H9 (cell line): ENCODE data around the gene EPB41. TPM values are rescaled to one million over a fixed set of nuclear protein-coding genes. Genes with fewer than 3 reads are reported as not detected.

ENCODE experiments used
- DNase-seq: peaks from one replicate; pipeline ENCODE4 v3.0.0-alpha.2; 2017
- H2AFZ ChIP-seq: one replicate; pipeline ENCODE4 v1.6.1; 2013; ENCODE audit warnings: mild to moderate bottlenecking, low read length, control low read depth, moderate library complexity
- H2AK5ac ChIP-seq: 2 replicates; pipeline ENCODE4 v1.6.1; 2013; ENCODE audit warnings: low read length, control low read depth, mixed read lengths; ENCODE audit not compliant: insufficient read length
- H2BK120ac ChIP-seq: one replicate; pipeline ENCODE4 v1.6.1; 2013; ENCODE audit warnings: low read depth, mild to moderate bottlenecking, low read length, control low read depth, inconsistent platforms; ENCODE audit not compliant: poor library complexity, severe bottlenecking
- H2BK12ac ChIP-seq: 2 replicates; pipeline ENCODE4 v1.6.1; 2013; ENCODE audit warnings: low read length, control low read depth, mixed read lengths, low read depth; ENCODE audit not compliant: insufficient read length
- H2BK15ac ChIP-seq: 2 replicates; pipeline ENCODE4 v1.6.1; 2013; ENCODE audit warnings: low read depth, low read length, control low read depth
- H2BK20ac ChIP-seq: one replicate; pipeline ENCODE4 v1.6.1; 2013; ENCODE audit warnings: low read depth, mild to moderate bottlenecking, low read length, control low read depth, inconsistent platforms; ENCODE audit not compliant: poor library complexity, severe bottlenecking
- H2BK5ac ChIP-seq: 2 replicates; pipeline ENCODE4 v1.6.1; 2013; ENCODE audit warnings: low read length, control low read depth, mixed read lengths; ENCODE audit not compliant: insufficient read length
- H3K14ac ChIP-seq: 2 replicates; pipeline ENCODE4 v1.6.1; 2013; ENCODE audit warnings: low read length, control low read depth; ENCODE audit not compliant: insufficient read depth
- H3K18ac ChIP-seq: 2 replicates; pipeline ENCODE4 v1.6.1; 2013; ENCODE audit warnings: low read depth, mild to moderate bottlenecking, mixed read lengths, low read length, control low read depth; ENCODE audit not compliant: insufficient read length
- H3K23ac ChIP-seq: 2 replicates; pipeline ENCODE4 v1.6.1; 2013; ENCODE audit warnings: low read length, control low read depth, mixed read lengths, low read depth; ENCODE audit not compliant: insufficient read length
- H3K23me2 ChIP-seq: 2 replicates; pipeline ENCODE4 v1.6.1; 2013; ENCODE audit warnings: low read depth, mild to moderate bottlenecking, mixed read lengths, low read length, control low read depth; ENCODE audit not compliant: insufficient read length, poor library complexity, severe bottlenecking
- H3K27ac ChIP-seq: 2 replicates; pipeline ENCODE4 v1.5.1; 2013; ENCODE audit warnings: low read length, control low read depth, mixed read lengths, low read depth; ENCODE audit not compliant: insufficient read length
- H3K27me3 ChIP-seq: 2 replicates; pipeline ENCODE4 v1.6.1; 2013; ENCODE audit warnings: low read length, control low read depth, inconsistent platforms; ENCODE audit not compliant: insufficient read depth
- H3K4ac ChIP-seq: 2 replicates; pipeline ENCODE4 v1.6.1; 2013; ENCODE audit warnings: low read depth, mild to moderate bottlenecking, control low read depth, inconsistent platforms, low read length, moderate library complexity
- H3K4me1 ChIP-seq: 2 replicates; pipeline ENCODE4 v1.6.1; 2013; ENCODE audit warnings: low read length, control low read depth, inconsistent platforms; ENCODE audit not compliant: insufficient read depth
- H3K4me2 ChIP-seq: 2 replicates; pipeline ENCODE4 v1.6.1; 2013; ENCODE audit warnings: low read length, control low read depth, mixed read lengths; ENCODE audit not compliant: insufficient read length, insufficient read depth
- H3K56ac ChIP-seq: 2 replicates; pipeline ENCODE4 v1.6.1; 2013; ENCODE audit warnings: low read depth, mild to moderate bottlenecking, mixed read lengths, low read length, control low read depth; ENCODE audit not compliant: insufficient read length
- H3K79me1 ChIP-seq: 2 replicates; pipeline ENCODE4 v1.6.1; 2013; ENCODE audit warnings: low read depth, mild to moderate bottlenecking, moderate library complexity, low read length, control low read depth, inconsistent platforms; ENCODE audit not compliant: insufficient read depth, poor library complexity, severe bottlenecking
- H3K79me2 ChIP-seq: 2 replicates; pipeline ENCODE4 v1.6.1; 2013; ENCODE audit warnings: low read length, control low read depth, inconsistent platforms; ENCODE audit not compliant: insufficient read depth
- H3K9ac ChIP-seq: 2 replicates; pipeline ENCODE4 v1.6.1; 2013; ENCODE audit warnings: low read length, control low read depth, mixed read lengths; ENCODE audit not compliant: insufficient read length; ENCODE audit errors: extremely low read depth
- H3K9me3 ChIP-seq: one replicate; pipeline ENCODE4 v1.6.1; 2013; ENCODE audit warnings: low read depth, low read length, inconsistent platforms; ENCODE audit not compliant: control insufficient read depth
- H3T11ph ChIP-seq: one replicate; pipeline ENCODE4 v1.6.1; 2013; ENCODE audit warnings: mild to moderate bottlenecking, low read length, control low read depth, inconsistent platforms
- H4K20me1 ChIP-seq: one replicate; pipeline ENCODE4 v1.6.1; 2013; ENCODE audit not compliant: control insufficient read depth, insufficient read length, insufficient read depth
- H4K5ac ChIP-seq: 2 replicates; pipeline ENCODE4 v1.6.1; 2013; ENCODE audit warnings: low read depth, mild to moderate bottlenecking, mixed read lengths, low read length, control low read depth; ENCODE audit not compliant: insufficient read length
- H4K8ac ChIP-seq: replicated peaks from 2 replicates; pipeline ENCODE4 v1.6.1; 2013; ENCODE audit warnings: low read length, control low read depth, mixed read lengths, low read depth; ENCODE audit not compliant: insufficient read length
- H4K91ac ChIP-seq: 2 replicates; pipeline ENCODE4 v1.6.1; 2013; ENCODE audit warnings: low read depth, mild to moderate bottlenecking, moderate library complexity, mixed read lengths, low read length, control low read depth; ENCODE audit not compliant: insufficient read length
- H3K27ac Mint-ChIP-seq, 3 experiments: 2 replicates in 2 of 3; 3 replicates in 1 of 3; pipeline ENCODE4 v1.8.0; 2020 to 2021; ENCODE audit warnings: mixed read lengths in 3 of 3, mild to moderate bottlenecking in 1 of 3, moderate library complexity in 1 of 3
- H3K27me3 Mint-ChIP-seq: 2 replicates; pipeline ENCODE4 v1.8.0; 2021; ENCODE audit warnings: low read depth, mild to moderate bottlenecking, moderate library complexity, mixed read lengths
- H3K36me3 Mint-ChIP-seq, 3 experiments: 2 replicates in 2 of 3; 3 replicates in 1 of 3; pipeline ENCODE4 v1.8.0; 2020 to 2021; ENCODE audit warnings: low read depth in 3 of 3, mixed read lengths in 3 of 3; ENCODE audit not compliant: insufficient read depth in 1 of 3
- H3K4me1 Mint-ChIP-seq, 2 experiments: 2 replicates each; pipeline ENCODE4 v1.8.0; 2020; ENCODE audit warnings: mixed read lengths in 2 of 2
- H3K4me3 Mint-ChIP-seq, 2 experiments: 2 replicates in 1 of 2; 3 replicates in 1 of 2; pipeline ENCODE4 v1.8.0; 2020 to 2021; ENCODE audit warnings: mild to moderate bottlenecking in 2 of 2, mixed read lengths in 2 of 2, moderate library complexity in 1 of 2
- H3K9me3 Mint-ChIP-seq, 2 experiments: 2 replicates in 1 of 2; 3 replicates in 1 of 2; pipeline ENCODE4 v1.8.0; 2020; ENCODE audit warnings: mild to moderate bottlenecking in 2 of 2, mixed read lengths in 2 of 2, moderate library complexity in 1 of 2
- WGBS: extraction: QIAGEN DNeasy Blood & Tissue Kit; methylation state at CpG from one replicate; pipeline ENCODE4 v1.1.7; 2013; ENCODE audit warnings: missing lambda C conversion rate, low lambda C conversion rate, mixed read lengths; ENCODE audit not compliant: insufficient read length; ENCODE audit errors: extremely low coverage; 5-methylcytosine and 5-hydroxymethylcytosine counted together
- total RNA-seq: library from RNA; stranded (reverse); gene quantifications from 2 replicates; pipeline ENCODE4 v1.2.1, GENCODE V29; 2021
- TF ChIP-seq, protein P1 (sequence below): fragments of 200-600 bp; sonication (generic); conservative IDR thresholded peaks from 3 replicates; pipeline ENCODE4 v1.8.0; 2021; ENCODE audit warnings: antibody characterized with exemption, mild to moderate bottlenecking

The EPB41 gene
- total RNA-seq, 1 experiment from 2014 or later: 75.4 TPM

DNA sequence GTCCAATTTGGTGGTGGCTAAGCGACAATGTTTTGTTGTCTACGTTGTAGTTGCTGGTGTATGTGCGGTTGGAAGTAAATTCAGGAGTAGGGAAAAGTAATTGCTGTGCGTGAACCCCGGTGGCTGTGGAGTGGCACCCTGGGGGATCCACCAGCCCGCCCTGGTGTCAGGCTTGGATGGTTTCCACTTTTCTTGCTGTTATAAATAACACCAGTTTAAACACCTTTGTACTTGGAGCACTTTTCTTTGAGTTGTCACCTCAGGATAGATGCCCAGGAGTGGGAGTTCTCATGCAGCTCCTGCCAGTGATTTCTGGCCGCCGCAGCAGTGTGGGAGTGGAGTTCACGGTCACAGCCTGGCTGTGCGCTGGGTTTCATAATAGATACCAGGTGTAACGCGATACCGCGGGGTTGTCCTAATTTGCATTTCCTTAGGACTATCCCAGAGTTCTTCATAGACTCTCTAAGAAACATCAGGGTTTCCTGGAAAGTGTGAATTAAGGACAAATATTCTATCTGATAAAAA, 222.1 kb downstream of the EPB41 start:
- H3K27ac Mint-ChIP-seq: no peak overlapping the region; a peak in 1 of 7 replicates
- Histone ChIP-seq H3K79me2 (no peaks in the 10 kb centered on the region), H2AFZ (no peak overlapping the region), H2BK20ac (no peak overlapping the region), H3K4ac (no peak overlapping the region), H3T11ph (no peak overlapping the region), H2BK15ac (no peak overlapping the region), H3K9ac (no peak overlapping the region), H3K23me2 (no peaks in the 10 kb centered on the region), H4K5ac (no peak overlapping the region), H3K14ac (no peak overlapping the region), H3K23ac (no peak overlapping the region), H3K18ac (no peak overlapping the region), H3K4me2 (no peak overlapping the region), H2BK5ac (no peak overlapping the region), H3K56ac (no peak overlapping the region), H3K9me3 (no peaks in the 10 kb centered on the region), H3K4me1 (peaks cover 3% of the 10 kb centered on the region; the same call in 1 of the 2 replicates), H3K27ac (no peak overlapping the region), H3K79me1 (no peaks in the 10 kb centered on the region), H2BK12ac (no peak overlapping the region), H4K8ac (no peak overlapping the region), H2AK5ac (no peak overlapping the region), H2BK120ac (no peak overlapping the region), H4K91ac (no peak overlapping the region), H3K27me3 (no peaks in the 10 kb centered on the region), H4K20me1 (no peaks in the 10 kb centered on the region)
- peaks cover 6 to 9% of the 10 kb centered on the region in 2 experiments; a peak in 3 of 4 replicates for H3K4me1 Mint-ChIP-seq
- no CpG with 5 or more reads among the region's 14 CpGs for WGBS
- H3K4me3 Mint-ChIP-seq: no peak overlapping the region; a peak in 1 of 5 replicates
- peaks cover 2% of the 10 kb centered on the region; the same call in 1 of the 2 replicates for H3K27me3 Mint-ChIP-seq
- TF ChIP-seq, protein P1, sequence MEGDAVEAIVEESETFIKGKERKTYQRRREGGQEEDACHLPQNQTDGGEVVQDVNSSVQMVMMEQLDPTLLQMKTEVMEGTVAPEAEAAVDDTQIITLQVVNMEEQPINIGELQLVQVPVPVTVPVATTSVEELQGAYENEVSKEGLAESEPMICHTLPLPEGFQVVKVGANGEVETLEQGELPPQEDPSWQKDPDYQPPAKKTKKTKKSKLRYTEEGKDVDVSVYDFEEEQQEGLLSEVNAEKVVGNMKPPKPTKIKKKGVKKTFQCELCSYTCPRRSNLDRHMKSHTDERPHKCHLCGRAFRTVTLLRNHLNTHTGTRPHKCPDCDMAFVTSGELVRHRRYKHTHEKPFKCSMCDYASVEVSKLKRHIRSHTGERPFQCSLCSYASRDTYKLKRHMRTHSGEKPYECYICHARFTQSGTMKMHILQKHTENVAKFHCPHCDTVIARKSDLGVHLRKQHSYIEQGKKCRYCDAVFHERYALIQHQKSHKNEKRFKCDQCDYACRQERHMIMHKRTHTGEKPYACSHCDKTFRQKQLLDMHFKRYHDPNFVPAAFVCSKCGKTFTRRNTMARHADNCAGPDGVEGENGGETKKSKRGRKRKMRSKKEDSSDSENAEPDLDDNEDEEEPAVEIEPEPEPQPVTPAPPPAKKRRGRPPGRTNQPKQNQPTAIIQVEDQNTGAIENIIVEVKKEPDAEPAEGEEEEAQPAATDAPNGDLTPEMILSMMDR: no peak
- peaks cover 0 to 6% of the 10 kb centered on the region in 2 experiments; a peak in 1 of 5 replicates for H3K9me3 Mint-ChIP-seq
- DNase-seq: no peak
- H3K36me3 Mint-ChIP-seq: peaks cover 0 to 4% (median 0%) of the 10 kb centered on the region in 3 experiments; a peak in 2 of 7 replicates
